GM12878 (cell line): ENCODE data around the gene ERCC2. TPM values are rescaled to one million over a fixed set of nuclear protein-coding genes. Genes with fewer than 3 reads are reported as not detected.

Source experiments
- ATAC-seq: fragments of 200-7000 bp; cut with Tn5 transposase; 3 replicates; pipeline ENCODE4 v1.9.1; 2020; ENCODE audit warnings: mild to moderate bottlenecking, moderate library complexity
- BruUV-seq: library from RNA; stranded (reverse); fragments of 400-500 nt; replicated peaks from 2 replicates; lab custom pipeline; 2021; lab: Mats Ljungman, UMichigan
- CTCF ChIA-PET: fragments of 300-600 bp; sonication (Branson Sonifier 250); formaldehyde crosslinking; extraction: SDS; loops from one replicate; lab custom pipeline; 2021; ENCODE audit warnings: inconsistent platforms; lab: Yijun Ruan, JAX
- POLR2A ChIA-PET: fragments of 350-600 bp; formaldehyde crosslinking; extraction: SDS; loops from one replicate; lab custom pipeline; 2021; ENCODE audit warnings: inconsistent platforms; lab: Charles Lee
- RAD21 ChIA-PET: fragments of 300-600 bp; sonication (Branson Sonifier 250); formaldehyde crosslinking; loops from one replicate; lab custom pipeline; 2023; ENCODE audit warnings: antibody characterized with exemption; ENCODE audit not compliant: unreplicated experiment; lab: Charles Lee
- SMC1A ChIA-PET: fragments of 300-600 bp; sonication (Branson Sonifier 250); formaldehyde crosslinking; loops from one replicate; lab custom pipeline; 2023; ENCODE audit not compliant: unreplicated experiment, uncharacterized antibody; lab: Charles Lee
- DNase-seq: peaks from one replicate; pipeline ENCODE4 v3.0.0-alpha.2; 2011; ENCODE audit warnings: low read depth, low spot score
- FAIRE-seq: peaks from 3 replicates; lab custom pipeline; 2011; peaks lifted over from hg19 to GRCh38; lab: Jason Lieb, UNC
- H2AFZ ChIP-seq: 2 replicates; pipeline ENCODE4 v1.6.0; 2011; ENCODE audit warnings: low read depth, low read length, control low read depth; ENCODE audit not compliant: control insufficient read depth
- H3K27ac ChIP-seq: 2 replicates; pipeline ENCODE4 v1.5.1; 2011; ENCODE audit warnings: control low read depth; ENCODE audit not compliant: control insufficient read depth, insufficient read depth
- H3K27me3 ChIP-seq, 2 experiments: replicated peaks in 1 of 2; 2 replicates each; pipeline versions ENCODE4 v1.6.0 to v1.6.1; 2011; ENCODE audit warnings: low read length in 1 of 2; ENCODE audit not compliant: control insufficient read depth in 2 of 2, insufficient read depth in 2 of 2
- H3K36me3 ChIP-seq, 2 experiments: 2 replicates each; pipeline ENCODE4 v1.5.1; 2011; ENCODE audit warnings: low read length in 1 of 2; ENCODE audit not compliant: control insufficient read depth in 2 of 2, insufficient read depth in 2 of 2
- H3K4me1 ChIP-seq: 2 replicates; pipeline ENCODE4 v1.6.1; 2011; ENCODE audit warnings: mild to moderate bottlenecking, low read length, moderate library complexity, mixed read lengths; ENCODE audit not compliant: control insufficient read depth, insufficient read depth
- H3K4me2 ChIP-seq: 2 replicates; pipeline ENCODE4 v1.6.0; 2011; ENCODE audit warnings: control low read depth; ENCODE audit not compliant: control insufficient read depth, insufficient read depth
- H3K4me3 ChIP-seq: fragments of 200-600 bp; sonication (generic); 2 replicates; pipeline ENCODE4 v1.5.1; 2016
- H3K79me2 ChIP-seq: 2 replicates; pipeline ENCODE4 v1.6.0; 2011; ENCODE audit warnings: low read length; ENCODE audit not compliant: control insufficient read depth, insufficient read depth
- H3K9ac ChIP-seq: 2 replicates; pipeline ENCODE4 v1.8.0; 2011; ENCODE audit warnings: low read length, control low read depth, mixed read lengths; ENCODE audit not compliant: control insufficient read depth, insufficient read depth
- H3K9me3 ChIP-seq: replicated peaks from 3 replicates; pipeline ENCODE4 v1.5.1; 2011; ENCODE audit warnings: mild to moderate bottlenecking, low read length; ENCODE audit not compliant: control insufficient read depth, insufficient read depth
- H4K20me1 ChIP-seq: 2 replicates; pipeline ENCODE4 v1.6.0; 2011; ENCODE audit not compliant: control insufficient read depth, insufficient read depth
- BMI1 ChIP-seq: fragments of 450-650 bp; IDR thresholded peaks from 2 replicates; pipeline ENCODE4 v1.6.1; 2016; ENCODE audit warnings: mild to moderate bottlenecking, moderate library complexity, borderline replicate concordance
- CHD1 ChIP-seq: IDR thresholded peaks from 2 replicates; pipeline ENCODE4 v1.6.1; 2012; ENCODE audit warnings: low read depth, low read length, improper control_type of control experiment
- IRF4 ChIP-seq: IDR thresholded peaks from 2 replicates; pipeline ENCODE4 v1.6.1; 2011; ENCODE audit warnings: low read depth, low read length
- MXI1 ChIP-seq: fragments of 150-350 bp; IDR thresholded peaks from 2 replicates; pipeline ENCODE4 v1.6.1; 2011; ENCODE audit warnings: low read depth, mild to moderate bottlenecking, inconsistent platforms, low read length, improper control_type of control experiment
- PML ChIP-seq: IDR thresholded peaks from 2 replicates; pipeline ENCODE4 v1.6.1; 2012; ENCODE audit warnings: low read length, inconsistent platforms
- RELB ChIP-seq: fragments of 450-650 bp; IDR thresholded peaks from 2 replicates; pipeline ENCODE4 v1.6.1; 2017; ENCODE audit warnings: low read depth, mild to moderate bottlenecking, moderate library complexity
- SMAD1 ChIP-seq: fragments of 450-650 bp; IDR thresholded peaks from 2 replicates; pipeline ENCODE4 v1.6.1; 2018; ENCODE audit warnings: mild to moderate bottlenecking, low read depth; ENCODE audit not compliant: partially characterized antibody
- SMAD5 ChIP-seq: IDR thresholded peaks from 2 replicates; pipeline ENCODE4 v1.6.1; 2016; ENCODE audit warnings: antibody characterized with exemption, low read depth
- SPI1 ChIP-seq: IDR thresholded peaks from 2 replicates; pipeline ENCODE4 v1.6.1; 2011; ENCODE audit warnings: low read depth, mild to moderate bottlenecking, low read length, moderate library complexity, borderline replicate concordance; ENCODE audit not compliant: insufficient read depth
- ZBED1 ChIP-seq: IDR thresholded peaks from 2 replicates; pipeline ENCODE4 v1.6.1; 2016; ENCODE audit warnings: borderline replicate concordance
- ZNF207 ChIP-seq: fragments of 450-650 bp; IDR thresholded peaks from 2 replicates; pipeline ENCODE4 v1.6.1; 2014; ENCODE audit warnings: antibody characterized with exemption, mild to moderate bottlenecking, borderline replicate concordance
- ZNF24 ChIP-seq: fragments of 450-650 bp; IDR thresholded peaks from 2 replicates; pipeline ENCODE4 v1.6.1; 2017; ENCODE audit warnings: antibody characterized with exemption, mild to moderate bottlenecking
- ZNF592 ChIP-seq: fragments of 450-650 bp; IDR thresholded peaks from 2 replicates; pipeline ENCODE4 v1.6.1; 2017; ENCODE audit warnings: mild to moderate bottlenecking, moderate library complexity
- ZNF622 ChIP-seq: fragments of 450-650 bp; IDR thresholded peaks from 2 replicates; pipeline ENCODE4 v1.6.1; 2017; ENCODE audit warnings: mild to moderate bottlenecking, inconsistent platforms
- WGBS: methylation state at CpG from one replicate; pipeline ENCODE4 v1.1.6; 2016; ENCODE audit warnings: low lambda C conversion rate; ENCODE audit not compliant: insufficient replicate concordance, insufficient coverage; ENCODE audit errors: missing lambda C conversion rate; 5-methylcytosine and 5-hydroxymethylcytosine counted together
- in situ Hi-C: fragments of 300-500 bp; cut with MboI; formaldehyde crosslinking; loops from 9 replicates; pipeline ENCODE4 v1.14.3; 2018; ENCODE audit warnings: mixed read lengths
- intact Hi-C: fragments of 100-400 bp; cut with micrococcal nuclease; formaldehyde crosslinking; loops from one replicate; pipeline ENCODE4 v1.14.2; 2022; ENCODE audit not compliant: unreplicated experiment
- polyA plus RNA-seq, 11 experiments: library from polyadenylated mRNA; depleted of rRNA in 4 of 11; unstranded in 6 of 11; stranded (reverse) in 5 of 11; fragments of >200 nt; fragmentation: Nextera tagmentation in 4 of 11; fragmentation: Illumina TruSeq in 1 of 11; extraction: Ambion mirVana in 4 of 11; extraction: Trizol in 1 of 11; gene quantifications; 1 replicate in 1 of 11; 2 replicates in 10 of 11; pipeline versions ENCODE4 v1.2.1 to v1.2.3, GENCODE V29; 2011 to 2016; ENCODE audit warnings: inconsistent platforms in 2 of 11, missing spikeins in 2 of 11, low read depth in 1 of 11
- total RNA-seq, 4 experiments: library from RNA; depleted of rRNA in 3 of 4; stranded (reverse); fragments of >200 nt in 3 of 4; fragmentation: Illumina TruSeq in 1 of 4; extraction: Trizol in 1 of 4; gene quantifications; 2 replicates each; pipeline versions ENCODE4 v1.2.1 to v1.2.3, GENCODE V29; 2013 to 2021

ERCC2 gene
- total and polyA plus RNA-seq, 10 of the 15 experiments (the other 5 are each of a cell fraction or from before 2014, with no cell fraction given): 1.3 to 40.1 (median 15.6) TPM

- in situ Hi-C loops (no loop called here), intact Hi-C loops (no loop called here)
- H3K36me3 ChIP-seq: 0 out of 4 replicates have a peak, but pooled peaks cover 0 to 2% of the 10 kb centered on the region in 2 experiments
- H3K27ac ChIP-seq: no peak overlapping the region
- H4K20me1 ChIP-seq: no peaks in the 10 kb centered on the region
- RAD21 ChIA-PET: no interaction called here
- H3K27me3 ChIP-seq: no peaks in the 10 kb centered on the region
- FAIRE-seq: no peak
- H3K4me3 ChIP-seq: no peak overlapping the region
- H2AFZ ChIP-seq: no peak overlapping the region
- no peak for ATAC-seq
- H3K4me2 ChIP-seq: no peak overlapping the region
- POLR2A ChIA-PET: no interaction called here
- DNase-seq: no peak
- H3K9me3 ChIP-seq: no peaks in the 10 kb centered on the region
- WGBS: 91% methylated on average over 4 of the region's 4 CpGs
- SMC1A ChIA-PET: no interaction called here
- H3K79me2 ChIP-seq: peaks cover 9% of the 10 kb centered on the region
- CTCF ChIA-PET: no interaction called here
- TSS peak; percentile 65 for BruUV-seq
- no peak overlapping the region for H3K9ac ChIP-seq
- no peaks in the 10 kb centered on the region; the same call in 1 of the 2 replicates for H3K4me1 ChIP-seq
- no peak for TF ChIP-seq ZNF24
These were observed 2.2 kb downstream of the ERCC2 start for GRCh38 chr19:45368127-45368526.

GRCh38 chr19:45364696-45365095 is 5.7 kb downstream of the ERCC2 start:
- H2AFZ ChIP-seq: no peak overlapping the region
- ATAC-seq: no peak
- no peak for TF ChIP-seq CHD1
- no peak for TF ChIP-seq SMAD1
- no peak for TF ChIP-seq ZNF207
- TF ChIP-seq PML: no peak
- TF ChIP-seq SPI1: no peak
- TF ChIP-seq IRF4: no peak
- no peak for TF ChIP-seq SMAD5
- no peak for TF ChIP-seq ZNF622
- TF ChIP-seq ZNF592: no peak
- TF ChIP-seq BMI1: no peak
- TF ChIP-seq ZBED1: no peak
- no peak for TF ChIP-seq MXI1
- no peak for TF ChIP-seq RELB

More at GRCh38 chr19:45364696-45365095, 5.7 kb downstream of the ERCC2 start:
- ChIA-PET POLR2A (no interaction called here), RAD21 (no interaction called here), CTCF (no interaction called here), SMC1A (no interaction called here)
- intact Hi-C loops (no loop called here), in situ Hi-C loops (no loop called here)
- FAIRE-seq: no peak
- Histone ChIP-seq H3K9ac (no peak overlapping the region), H3K36me3 (peaks cover 0 to 4% of the 10 kb centered on the region in 2 experiments; a peak in 2 of 4 replicates), H3K4me1 (no peaks in the 10 kb centered on the region; the same call in 1 of the 2 replicates), H3K4me3 (no peak overlapping the region), H3K27ac (no peak overlapping the region), H3K27me3 (no peaks in the 10 kb centered on the region), H4K20me1 (no peaks in the 10 kb centered on the region), H3K9me3 (no peaks in the 10 kb centered on the region), H3K4me2 (no peak overlapping the region), H3K79me2 (peaks cover 4% of the 10 kb centered on the region)
- no TSS peak for BruUV-seq
- 89% methylated on average over 12 of the region's 12 CpGs for WGBS
- no peak for DNase-seq
